ENCODE data around the gene PLPP1. TPM values are rescaled to one million over a fixed set of nuclear protein-coding genes. Genes with fewer than 3 reads are reported as not detected.

The PLPP1 gene
- total RNA-seq, 6 experiments from 2014 or later: 23.3 to 145 (median 36.0) TPM

DNA sequence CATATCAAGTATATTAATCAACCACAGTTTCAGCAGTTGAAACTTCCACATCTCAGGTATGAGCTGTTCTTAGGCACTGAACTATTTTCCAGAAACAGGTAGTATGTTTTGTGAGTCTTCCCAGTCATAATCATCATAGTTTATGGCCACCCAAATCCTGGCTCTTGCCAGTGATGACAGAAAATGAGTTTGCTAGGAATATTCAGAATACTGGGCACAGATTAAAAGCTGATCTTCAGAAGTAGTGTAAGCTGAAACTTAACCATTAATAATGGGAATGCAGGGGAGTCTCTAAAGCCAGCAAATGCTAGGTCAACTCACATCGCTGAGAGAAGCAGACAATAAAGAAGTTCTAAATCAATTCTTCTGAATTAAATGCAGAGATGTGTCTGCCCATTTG, 64.5 kb downstream of the PLPP1 start:
- DNase-seq: no peak
- no peak for ATAC-seq
- Histone ChIP-seq H3K36me3 (no peaks in the 10 kb centered on the region), H3K9me3 (no peaks in the 10 kb centered on the region), H3K27me3 (no peaks in the 10 kb centered on the region), H3K4me1 (peaks cover 0 to 20% (median 2%) of the 10 kb centered on the region in 4 donors), H3K4me3 (no peak overlapping the region), H3K27ac (no peak overlapping the region)
- intact Hi-C loops (cut with DNase I): no loop called here
- TF ChIP-seq POLR2A (IDR thresholded peaks at IDR 0.05) (no peak), CTCF (IDR thresholded peaks at IDR 0.05) (no peak)
- 78% methylated on average over 1 of the region's 1 CpG for WGBS (ENCODE audit: insufficient coverage, low coverage, low lambda C conversion rate, missing lambda C conversion rate)

- no peak for TF ChIP-seq POLR2A (IDR thresholded peaks at IDR 0.05)
- TF ChIP-seq CTCF (IDR thresholded peaks at IDR 0.05): no peak
- H3K4me3 ChIP-seq: no peak overlapping the region
- H3K9me3 ChIP-seq: no peaks in the 10 kb centered on the region
- no peaks in the 10 kb centered on the region for H3K27me3 ChIP-seq
- ATAC-seq (no peak), DNase-seq (no peak)
- H3K27ac ChIP-seq: no peak overlapping the region
- peaks cover 0 to 20% (median 2%) of the 10 kb centered on the region in 4 donors for H3K4me1 ChIP-seq
- intact Hi-C loops (cut with DNase I): no loop called here
- H3K36me3 ChIP-seq: no peaks in the 10 kb centered on the region
These were observed 64.9 kb downstream of the PLPP1 start for GRCh38 chr5:55469839-55470238.

GRCh38 chr5:55467862-55468551, 66.8 kb downstream of the PLPP1 start:
- H3K9me3 ChIP-seq: no peaks in the 10 kb centered on the region
- no peaks in the 10 kb centered on the region for H3K27me3 ChIP-seq
- intact Hi-C loops (cut with DNase I): no loop called here
- 44% methylated on average over 5 of the region's 5 CpGs for WGBS (ENCODE audit: insufficient coverage, low coverage, low lambda C conversion rate, missing lambda C conversion rate)
- peaks cover 0 to 20% (median 2%) of the 10 kb centered on the region in 4 donors for H3K4me1 ChIP-seq
- ATAC-seq (peak; percentile 79 to 95 (median 89)), DNase-seq (no peak)
- H3K27ac ChIP-seq: peak overlapping the region; percentile 37 to 58 (median 50)
- TF ChIP-seq CTCF (IDR thresholded peaks at IDR 0.05): no peak
- no peak for TF ChIP-seq POLR2A (IDR thresholded peaks at IDR 0.05)
- H3K4me3 ChIP-seq: no peak overlapping the region
- no peaks in the 10 kb centered on the region for H3K36me3 ChIP-seq

- peaks cover 0 to 11% (median 2%) of the 10 kb centered on the region in 4 donors for H3K4me1 ChIP-seq
- intact Hi-C loops (cut with DNase I): no loop called here
- DNase-seq (no peak), ATAC-seq (no peak)
- 94% methylated on average over 2 of the region's 3 CpGs for WGBS (ENCODE audit: insufficient coverage, low coverage, low lambda C conversion rate, missing lambda C conversion rate)
- no peaks in the 10 kb centered on the region for H3K9me3 ChIP-seq
- no peak overlapping the region for H3K27ac ChIP-seq
- no peak overlapping the region for H3K4me3 ChIP-seq
- TF ChIP-seq CTCF (IDR thresholded peaks at IDR 0.05) (no peak), POLR2A (IDR thresholded peaks at IDR 0.05) (no peak)
- H3K36me3 ChIP-seq: no peaks in the 10 kb centered on the region
- H3K27me3 ChIP-seq: no peaks in the 10 kb centered on the region
These were observed 71.2 kb downstream of the PLPP1 start for GRCh38 chr5:55463613-55464012.

All from right lobe of liver (tissue), 6 donors.